Fibroblast of lung (primary cell): ENCODE measurements around the gene EME1. TPM values are rescaled to one million over a fixed set of nuclear protein-coding genes. Genes with fewer than 3 reads are reported as not detected.

ENCODE experiments used
- DNase-seq, 2 donors: peaks; one replicate each; pipeline versions ENCODE4 v3.0.0 to v3.0.0-alpha.2; 2010; ENCODE audit warnings: low read depth in 2 of 2
- H2AFZ ChIP-seq: 2 replicates; pipeline ENCODE4 v1.5.1; 2012; ENCODE audit warnings: low read length, control low read depth, inconsistent platforms
- H3K27ac ChIP-seq: 2 replicates; pipeline ENCODE4 v1.5.1; 2011; ENCODE audit warnings: low read length, control low read depth; ENCODE audit not compliant: insufficient read depth
- H3K27me3 ChIP-seq: 2 replicates; pipeline ENCODE4 v1.5.1; 2011; ENCODE audit warnings: mild to moderate bottlenecking, low read length; ENCODE audit not compliant: control insufficient read depth, insufficient read depth
- H3K36me3 ChIP-seq: 2 replicates; pipeline ENCODE4 v1.5.1; 2011; ENCODE audit warnings: low read length; ENCODE audit not compliant: control insufficient read depth, insufficient read depth
- H3K4me1 ChIP-seq: 2 replicates; pipeline ENCODE4 v1.5.1; 2011; ENCODE audit warnings: low read length; ENCODE audit not compliant: control insufficient read depth, insufficient read depth; ENCODE audit errors: extremely low read depth
- H3K4me2 ChIP-seq: 2 replicates; pipeline ENCODE4 v1.5.1; 2011; ENCODE audit warnings: low read length, control low read depth; ENCODE audit not compliant: insufficient read depth; ENCODE audit errors: extremely low read depth
- H3K4me3 ChIP-seq, 4 experiments: fragments of 200-600 bp in 1 of 4; sonication (generic) in 1 of 4; replicated peaks in 1 of 4; 2 replicates each; pipeline ENCODE4 v1.5.1; 2011 to 2016; ENCODE audit warnings: low read length in 4 of 4, low read depth in 3 of 4, mild to moderate bottlenecking in 3 of 4, control low read depth in 2 of 4, inconsistent platforms in 1 of 4, mixed read lengths in 1 of 4; ENCODE audit not compliant: insufficient read depth in 1 of 4; ENCODE audit errors: control extremely low read depth in 1 of 4
- H3K79me2 ChIP-seq: 2 replicates; pipeline ENCODE4 v1.5.1; 2012; ENCODE audit warnings: mild to moderate bottlenecking, low read length, inconsistent platforms; ENCODE audit not compliant: control insufficient read depth, insufficient read depth
- H3K9ac ChIP-seq: 2 replicates; pipeline ENCODE4 v1.5.1; 2011; ENCODE audit warnings: mild to moderate bottlenecking, low read length, control low read depth; ENCODE audit not compliant: insufficient read depth
- H3K9me3 ChIP-seq: 2 replicates; pipeline ENCODE4 v1.5.1; 2012; ENCODE audit warnings: low read depth, low read length; ENCODE audit not compliant: control insufficient read depth, insufficient read depth
- H4K20me1 ChIP-seq: 2 replicates; pipeline ENCODE4 v1.5.1; 2011; ENCODE audit warnings: low read length; ENCODE audit not compliant: control insufficient read depth, insufficient read depth; ENCODE audit errors: extremely low read depth
- EZH2 ChIP-seq: IDR thresholded peaks from 2 replicates; pipeline ENCODE4 v1.5.1; 2012; ENCODE audit warnings: low read length, control low read depth, mild to moderate bottlenecking; ENCODE audit errors: missing control alignments
- polyA plus RNA-seq, 2 donors: library from polyadenylated mRNA; depleted of rRNA in 1 of 2; stranded (reverse) in 1 of 2; unstranded in 1 of 2; fragments of >200 nt; gene quantifications; 2 replicates each; pipeline ENCODE4 v1.2.1, GENCODE V29; 2011 to 2012; ENCODE audit warnings: missing spikeins in 1 of 2
- total RNA-seq: library from RNA; depleted of rRNA; stranded (reverse); fragments of >200 nt; gene quantifications from 2 replicates; pipeline ENCODE4 v1.2.1, GENCODE V29; 2014
- TF ChIP-seq, protein P1 (sequence below), 2 donors: IDR thresholded peaks in 1 of 2; conservative IDR thresholded peaks in 1 of 2; 1 replicate in 1 of 2; 2 replicates in 1 of 2; pipeline ENCODE4 v1.5.1; 2011 to 2012; ENCODE audit warnings: low read length in 2 of 2, control low read depth in 1 of 2, inconsistent platforms in 1 of 2, low read depth in 1 of 2, mild to moderate bottlenecking in 1 of 2

Gene EME1
- total and polyA plus RNA-seq, 2 donors (not counting 1 experiment from before 2014, with no cell fraction given) = 2.3 to 2.7 TPM

DNA sequence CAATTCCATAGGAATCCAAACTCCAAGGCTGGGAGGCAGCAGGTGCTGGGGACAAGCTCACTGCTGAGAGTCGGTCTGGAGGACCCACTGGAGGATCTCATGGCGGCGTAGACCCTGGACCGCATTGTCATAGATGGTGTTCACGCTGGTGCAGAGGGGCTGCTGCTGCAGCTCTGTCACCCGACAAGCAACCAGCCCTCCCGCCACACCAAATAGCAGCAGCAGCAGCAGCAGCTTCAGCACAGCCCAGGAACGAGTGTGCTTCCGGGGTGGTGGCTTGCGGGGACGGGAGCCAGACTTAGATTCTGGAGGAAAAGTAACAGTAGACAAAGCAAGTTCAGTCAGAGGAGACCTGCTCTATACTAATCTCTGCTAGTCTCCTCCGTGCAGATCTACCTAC is 9.9 kb downstream of the EME1 start:
- H3K4me1 ChIP-seq = no peaks in the 10 kb centered on the region
- H3K27me3 ChIP-seq = no peaks in the 10 kb centered on the region
- no peak overlapping the region for H3K4me2 ChIP-seq
- no peaks in the 10 kb centered on the region for H3K79me2 ChIP-seq
- H3K36me3 ChIP-seq = peaks cover 39% of the 10 kb centered on the region
- no peak for TF ChIP-seq EZH2
- TF ChIP-seq, protein P1, sequence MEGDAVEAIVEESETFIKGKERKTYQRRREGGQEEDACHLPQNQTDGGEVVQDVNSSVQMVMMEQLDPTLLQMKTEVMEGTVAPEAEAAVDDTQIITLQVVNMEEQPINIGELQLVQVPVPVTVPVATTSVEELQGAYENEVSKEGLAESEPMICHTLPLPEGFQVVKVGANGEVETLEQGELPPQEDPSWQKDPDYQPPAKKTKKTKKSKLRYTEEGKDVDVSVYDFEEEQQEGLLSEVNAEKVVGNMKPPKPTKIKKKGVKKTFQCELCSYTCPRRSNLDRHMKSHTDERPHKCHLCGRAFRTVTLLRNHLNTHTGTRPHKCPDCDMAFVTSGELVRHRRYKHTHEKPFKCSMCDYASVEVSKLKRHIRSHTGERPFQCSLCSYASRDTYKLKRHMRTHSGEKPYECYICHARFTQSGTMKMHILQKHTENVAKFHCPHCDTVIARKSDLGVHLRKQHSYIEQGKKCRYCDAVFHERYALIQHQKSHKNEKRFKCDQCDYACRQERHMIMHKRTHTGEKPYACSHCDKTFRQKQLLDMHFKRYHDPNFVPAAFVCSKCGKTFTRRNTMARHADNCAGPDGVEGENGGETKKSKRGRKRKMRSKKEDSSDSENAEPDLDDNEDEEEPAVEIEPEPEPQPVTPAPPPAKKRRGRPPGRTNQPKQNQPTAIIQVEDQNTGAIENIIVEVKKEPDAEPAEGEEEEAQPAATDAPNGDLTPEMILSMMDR (conservative IDR thresholded peaks at IDR 0.05 in 1 of 2, IDR thresholded peaks at IDR 0.05 in 1 of 2; ENCODE audit: low read depth in 1 of 2, low read length in 2 of 2) = no peak
- DNase-seq = no peak
- no peak overlapping the region for H3K27ac ChIP-seq
- no peaks in the 10 kb centered on the region for H3K9me3 ChIP-seq
- H4K20me1 ChIP-seq = no peaks in the 10 kb centered on the region
- no peak overlapping the region for H3K9ac ChIP-seq
- no peak overlapping the region for H2AFZ ChIP-seq
- no peak overlapping the region for H3K4me3 ChIP-seq

DNA sequence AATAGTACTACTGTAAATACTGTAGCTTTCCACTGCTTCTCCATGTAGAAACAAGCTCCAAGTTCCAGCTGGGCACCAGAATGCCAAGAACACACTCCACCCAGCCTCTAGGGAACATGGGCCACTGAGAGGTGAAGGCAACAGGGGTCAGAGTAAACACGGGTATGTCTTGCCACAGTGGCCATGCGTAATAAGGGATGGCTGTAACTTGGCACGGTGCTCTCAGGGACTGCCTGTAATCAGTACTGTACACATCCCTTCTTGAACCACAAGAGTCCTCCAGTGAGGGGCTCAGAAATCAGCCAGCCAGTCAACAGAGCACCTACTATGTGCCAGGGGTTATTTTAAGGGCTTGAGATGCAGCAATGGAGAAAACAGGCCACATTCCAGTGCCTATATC is 13.5 kb downstream of the EME1 start:
- Histone ChIP-seq H3K27ac (no peak overlapping the region), H2AFZ (no peak overlapping the region), H3K36me3 (peaks cover 46% of the 10 kb centered on the region), H3K9ac (no peak overlapping the region), H3K4me1 (no peaks in the 10 kb centered on the region), H3K9me3 (no peaks in the 10 kb centered on the region), H3K4me2 (no peak overlapping the region), H3K27me3 (no peaks in the 10 kb centered on the region), H3K79me2 (peaks cover 24% of the 10 kb centered on the region), H3K4me3 (no peak overlapping the region), H4K20me1 (no peaks in the 10 kb centered on the region)
- DNase-seq = no peak
- TF ChIP-seq EZH2 = no peak
- TF ChIP-seq, protein P1 (conservative IDR thresholded peaks at IDR 0.05 in 1 of 2, IDR thresholded peaks at IDR 0.05 in 1 of 2; ENCODE audit: low read depth in 1 of 2, low read length in 2 of 2) = no peak

DNA sequence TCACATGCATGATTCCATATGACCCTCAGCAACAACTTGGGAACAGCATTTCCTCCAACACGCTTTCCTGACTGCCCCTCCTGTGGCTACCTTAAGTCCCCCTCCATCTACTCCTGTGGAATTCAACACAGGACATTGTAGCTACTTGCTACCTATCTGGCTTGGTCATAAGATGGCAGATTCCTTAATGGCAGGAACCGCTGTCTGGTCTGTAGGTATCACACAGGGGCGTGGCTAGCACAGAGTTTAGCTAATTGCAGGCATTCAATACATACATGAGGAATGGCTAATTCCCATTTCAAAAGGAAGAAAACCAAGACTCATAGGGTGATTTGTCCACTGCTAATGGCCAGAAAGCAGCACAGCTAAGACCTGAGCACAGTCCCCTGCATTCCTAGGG is 15.7 kb downstream of the EME1 start:
- Histone ChIP-seq H4K20me1 (peaks cover 2% of the 10 kb centered on the region), H3K27me3 (no peaks in the 10 kb centered on the region), H3K9me3 (no peaks in the 10 kb centered on the region), H3K4me3 (no peak overlapping the region), H3K79me2 (peaks cover 45% of the 10 kb centered on the region), H2AFZ (no peak overlapping the region), H3K4me2 (no peak overlapping the region), H3K27ac (no peak overlapping the region), H3K36me3 (peaks cover 58% of the 10 kb centered on the region), H3K4me1 (no peaks in the 10 kb centered on the region), H3K9ac (no peak overlapping the region)
- no peak for DNase-seq
- TF ChIP-seq EZH2 = no peak
- TF ChIP-seq, protein P1 (conservative IDR thresholded peaks at IDR 0.05 in 1 of 2, IDR thresholded peaks at IDR 0.05 in 1 of 2; ENCODE audit: low read depth in 1 of 2, low read length in 2 of 2) = no peak
